ENCODE results near the gene ADAM12.
A peak's percentile ranks its signal among the peaks of the same experiment; 100 is the strongest.

ADAM12 gene

GRCh38 chr10:126233182-126234148 lies 154.8 kb downstream of the ADAM12 start:
- DNase-seq: no peak

DNA sequence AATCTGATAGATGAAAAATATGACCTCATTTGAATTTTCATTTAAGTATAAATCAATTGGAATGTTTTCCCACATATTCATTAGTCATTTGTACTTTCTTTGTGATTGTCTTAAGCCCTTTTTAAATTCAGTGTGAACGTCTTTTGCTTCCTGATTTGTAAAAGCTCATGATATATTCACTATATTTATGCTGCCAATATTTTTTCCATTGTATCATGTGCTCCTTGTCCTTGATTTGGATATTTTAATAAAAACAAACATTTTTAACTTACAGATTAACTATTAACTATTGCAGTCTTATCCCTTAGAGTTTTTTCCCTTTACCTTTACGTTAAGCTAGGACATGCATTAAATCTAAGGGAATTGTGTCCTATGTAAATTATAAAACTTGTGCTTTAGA lies 157.7 kb downstream of the ADAM12 start:
- DNase-seq: no peak

- DNase-seq: no peak
Observed at GRCh38 chr10:126229686-126230085, 158.6 kb downstream of the ADAM12 start.

DNA sequence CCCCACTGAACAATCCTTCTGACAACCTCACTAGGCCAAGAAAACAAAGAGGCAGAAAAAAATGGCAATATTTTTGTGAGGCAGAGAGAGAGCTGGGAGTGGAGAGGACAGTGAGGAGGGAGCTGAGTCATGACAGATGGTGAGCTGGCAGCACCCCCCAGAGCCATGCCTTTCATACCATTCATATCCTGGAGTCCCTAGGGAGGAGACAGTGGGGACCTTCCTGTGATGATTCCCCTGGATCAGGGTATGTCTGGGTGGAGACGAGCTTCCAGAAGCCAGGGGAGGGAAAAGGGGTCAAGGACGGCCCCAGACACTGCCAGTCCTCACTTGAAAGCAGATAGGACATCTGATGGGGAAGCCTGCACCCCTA lies 160.5 kb downstream of the ADAM12 start:
- DNase-seq: no peak

GRCh38 chr10:126226988-126227761 lies 161.1 kb downstream of the ADAM12 start:
- DNase-seq: no peak

- no peak for DNase-seq
Observed at GRCh38 chr10:126226205-126226604, 162.1 kb downstream of the ADAM12 start.

DNA sequence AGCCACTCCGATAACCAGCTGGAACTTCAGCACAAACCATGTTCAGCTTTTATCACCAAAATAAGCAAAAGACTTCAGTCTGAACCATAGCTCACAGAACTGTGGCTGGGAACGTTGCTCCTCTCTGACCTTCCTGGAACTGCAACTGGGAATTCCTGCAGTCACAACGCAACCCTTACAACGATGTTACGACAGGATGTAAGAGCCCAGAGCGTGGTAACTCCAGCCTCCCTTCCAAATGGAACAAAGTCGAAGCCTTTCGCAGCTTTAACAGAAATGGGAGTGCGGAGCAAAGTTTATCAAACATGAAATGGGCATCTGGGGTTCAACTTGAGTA lies 162.6 kb downstream of the ADAM12 start:
- DNase-seq: no peak

DNA sequence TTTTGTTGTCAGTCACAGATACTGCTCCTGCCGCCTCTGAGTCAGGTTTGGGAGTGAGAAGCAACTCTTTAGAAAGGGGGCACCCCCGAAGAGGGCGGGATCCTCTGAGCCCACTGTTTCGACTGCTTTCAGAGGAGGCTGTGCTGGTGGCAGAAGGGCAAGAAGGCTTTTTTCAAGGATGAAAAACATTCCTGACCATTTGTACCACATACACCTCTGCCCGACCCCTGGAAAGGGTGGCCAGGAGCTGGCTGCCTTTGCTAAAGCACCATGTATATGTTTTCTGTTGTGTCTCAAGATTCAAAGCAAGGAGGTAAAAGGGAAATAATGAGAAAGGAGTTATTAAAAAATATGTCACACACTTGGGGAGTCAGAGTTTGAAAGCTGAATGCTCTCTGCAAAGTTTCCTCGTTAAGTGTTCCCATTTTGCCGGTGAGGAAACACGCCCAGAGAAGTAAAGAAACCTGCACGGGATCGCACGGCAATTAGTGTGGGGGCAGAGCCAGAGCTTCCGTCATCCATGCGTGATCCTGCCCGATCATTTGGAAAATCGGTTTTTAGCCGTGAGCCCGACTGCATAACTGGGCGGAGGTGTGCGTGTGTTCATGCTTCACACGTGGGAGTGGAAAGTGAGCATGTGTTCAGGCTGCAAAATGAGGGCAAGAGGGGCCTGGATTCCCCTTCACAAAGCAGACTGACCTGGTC lies 163.2 kb downstream of the ADAM12 start:
- no peak for DNase-seq

- DNase-seq: no peak
Observed at GRCh38 chr10:126223512-126224067, 164.7 kb downstream of the ADAM12 start.

GRCh38 chr10:126222736-126223511 lies 165.4 kb downstream of the ADAM12 start:
- DNase-seq: no peak

DNA sequence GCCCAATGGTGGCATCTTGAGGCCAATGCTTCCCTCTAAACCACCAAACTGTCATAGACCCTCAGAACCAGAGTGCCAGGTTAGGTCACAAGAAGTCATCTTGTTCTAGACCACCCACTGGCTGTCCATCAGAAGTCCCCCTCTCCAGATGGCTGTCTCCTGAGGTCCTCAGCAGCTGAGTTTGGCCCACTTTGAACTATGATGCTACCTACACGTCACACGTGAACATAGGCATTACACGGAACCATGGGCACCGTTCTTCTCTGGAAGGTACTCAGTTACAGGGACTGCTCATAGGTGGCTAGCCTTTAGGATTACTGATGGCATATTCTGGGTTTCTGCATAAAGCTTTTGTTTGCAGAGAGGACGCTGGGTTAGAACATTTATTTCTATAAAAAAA lies 166.4 kb downstream of the ADAM12 start:
- DNase-seq: no peak

DNA sequence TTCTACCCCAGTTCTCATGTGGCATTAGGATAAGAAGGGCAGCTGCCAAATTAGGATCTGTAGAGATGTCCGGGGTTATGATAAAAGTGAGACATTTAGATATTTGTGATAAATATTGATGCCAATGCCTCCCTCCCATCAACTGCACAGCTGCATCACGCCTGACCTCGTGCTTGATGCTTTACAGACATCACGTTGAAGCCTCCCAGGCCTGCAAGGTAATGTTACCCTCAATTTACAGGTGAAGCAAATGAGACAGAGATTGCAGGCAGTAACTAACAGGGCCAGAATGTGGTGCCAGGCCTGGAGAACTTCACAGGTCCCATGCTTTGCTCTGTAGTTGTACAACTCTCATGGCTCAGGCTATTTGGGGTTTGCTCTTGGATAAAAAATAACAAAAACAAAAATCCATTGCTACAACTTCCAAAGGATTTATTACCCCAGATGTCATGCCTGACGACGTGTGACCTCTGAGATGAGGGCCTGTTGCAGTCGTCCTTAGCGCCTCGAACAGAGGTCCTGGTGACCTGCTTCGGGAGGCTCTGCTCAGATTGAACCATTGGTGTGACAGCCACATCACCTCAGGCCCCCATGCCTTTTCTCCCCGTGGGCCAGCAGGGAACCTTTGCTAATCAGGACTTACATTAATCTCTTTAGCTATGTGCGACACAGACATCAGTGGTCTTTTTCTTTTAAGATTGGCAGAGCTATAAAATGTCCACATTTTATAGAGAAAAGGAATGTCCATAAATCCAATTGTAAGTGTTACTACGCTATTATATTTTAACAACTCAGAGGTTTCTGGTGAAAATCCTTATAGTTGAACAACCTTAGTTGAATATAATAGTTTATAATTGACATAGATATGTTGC lies 169.3 kb downstream of the ADAM12 start:
- no peak for DNase-seq

- DNase-seq: no peak
Observed at GRCh38 chr10:126218174-126218573, 170.1 kb downstream of the ADAM12 start.

DNA sequence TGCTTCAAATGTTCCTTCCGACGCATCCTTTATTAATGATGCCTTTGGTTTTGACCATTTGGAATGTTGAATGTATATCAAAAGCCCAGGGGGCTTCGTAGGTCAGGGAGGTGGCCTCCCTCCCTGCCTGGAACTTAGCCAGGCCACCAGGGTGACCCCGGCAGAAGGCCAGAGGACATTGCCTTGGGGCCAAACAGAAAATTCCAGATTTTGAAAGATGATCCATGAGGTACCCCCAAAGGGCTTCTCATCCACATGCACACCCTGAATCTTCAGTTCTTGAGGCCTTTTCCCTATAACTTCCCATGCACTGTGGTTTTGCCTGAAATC lies 171.7 kb downstream of the ADAM12 start:
- no peak for DNase-seq

GRCh38 chr10:126215746-126216631 lies 172.3 kb downstream of the ADAM12 start:
- DNase-seq: no peak

GRCh38 chr10:126214679-126215078 lies 173.6 kb downstream of the ADAM12 start:
- no peak for DNase-seq

- peak; percentile 7 to 49 for DNase-seq
Observed at GRCh38 chr10:126214021-126214420, 174.3 kb downstream of the ADAM12 start.

DNA sequence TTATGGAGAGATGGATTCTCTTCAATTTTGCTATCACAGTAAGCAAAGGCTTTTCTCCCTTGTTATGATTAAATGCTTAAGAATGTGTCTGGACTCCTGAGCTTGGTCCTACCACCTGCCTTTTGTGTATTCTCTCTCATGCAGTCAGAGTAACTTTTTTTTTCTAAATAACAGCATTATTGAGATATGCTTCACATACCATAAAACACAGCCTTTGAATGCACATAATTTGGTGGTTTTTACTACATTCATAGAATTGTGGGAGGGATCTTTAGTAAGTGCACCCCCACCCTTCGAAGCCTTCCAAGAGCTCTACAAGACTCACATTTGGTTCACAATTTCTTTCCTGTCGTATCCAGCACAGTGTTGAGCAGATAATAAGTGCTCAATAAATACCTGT lies 175.5 kb downstream of the ADAM12 start:
- no peak for DNase-seq

DNA sequence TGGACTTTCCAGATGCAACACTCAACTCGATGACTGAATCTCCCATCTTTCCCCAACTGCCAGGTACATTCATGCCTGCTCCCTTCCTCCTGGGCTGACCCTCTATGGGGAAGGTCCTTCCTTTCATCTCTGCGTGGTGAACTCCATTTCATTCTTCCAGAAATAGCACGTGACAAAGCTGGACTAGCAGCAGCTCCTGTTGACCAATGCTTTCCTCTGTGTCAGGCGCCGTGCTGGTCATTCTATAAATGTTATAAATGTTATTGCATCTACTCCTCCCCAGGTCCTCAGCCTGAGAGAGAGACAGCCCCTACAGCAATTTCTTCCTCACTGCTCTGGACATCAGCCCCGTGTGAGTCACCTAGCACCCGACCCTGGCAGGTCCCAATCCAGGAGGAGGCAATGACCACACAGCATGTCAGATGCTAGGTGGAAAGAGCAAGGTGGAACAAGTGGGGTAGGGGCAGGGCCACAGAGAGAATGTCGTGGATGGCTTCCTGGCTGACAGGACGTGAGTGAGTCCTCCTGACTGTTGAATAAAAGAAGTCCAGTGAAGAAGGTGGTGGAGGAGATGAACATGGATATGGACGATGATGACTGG lies 178.1 kb downstream of the ADAM12 start:
- no peak for DNase-seq

DNA sequence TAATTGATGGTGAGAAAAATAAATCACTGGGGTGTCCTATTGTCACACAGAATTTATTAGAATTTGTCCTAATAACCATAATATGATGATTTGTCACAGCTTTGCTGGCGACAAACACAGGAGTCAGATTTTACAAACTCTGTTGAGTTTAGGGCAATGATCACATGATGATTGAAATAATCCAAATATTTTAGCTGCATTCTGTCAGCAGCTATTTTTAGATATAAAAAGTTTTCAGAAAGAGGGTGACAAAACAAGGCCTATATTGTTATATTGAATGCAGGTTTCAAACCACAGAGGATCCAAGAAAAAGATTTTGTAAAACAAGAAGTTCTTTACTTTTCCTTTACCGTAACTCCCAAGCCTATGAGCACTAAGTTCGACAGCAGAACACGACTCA lies 178.8 kb downstream of the ADAM12 start:
- no peak for DNase-seq

All from NCI-H524 (cell line).